HEK293T (cell line): ENCODE data around the gene MORN5.

Experiments used
- ARNT ChIP-seq: fragments of 450-650 bp; IDR thresholded peaks from 2 replicates; pipeline ENCODE4 v1.6.1; 2017; ENCODE audit warnings: mild to moderate bottlenecking
- BHLHE40 ChIP-seq: fragments of 450-650 bp; IDR thresholded peaks from 2 replicates; pipeline ENCODE4 v1.6.1; 2016; ENCODE audit warnings: mild to moderate bottlenecking, moderate library complexity, borderline replicate concordance
- ELF4 ChIP-seq: fragments of 450-650 bp; IDR thresholded peaks from 2 replicates; pipeline ENCODE4 v1.6.1; 2017; ENCODE audit warnings: antibody characterized with exemption
- FOXA1 ChIP-seq: fragments of 450-650 bp; IDR thresholded peaks from 2 replicates; pipeline ENCODE4 v1.6.1; 2016; ENCODE audit warnings: mild to moderate bottlenecking
- FOXM1 ChIP-seq: fragments of 450-650 bp; IDR thresholded peaks from 2 replicates; pipeline ENCODE4 v1.6.1; 2017; ENCODE audit warnings: mild to moderate bottlenecking, borderline replicate concordance
- HDGF ChIP-seq: fragments of 450-650 bp; IDR thresholded peaks from 2 replicates; pipeline ENCODE4 v1.6.1; 2017; ENCODE audit warnings: antibody characterized with exemption, borderline replicate concordance
- SP1 ChIP-seq: fragments of 450-650 bp; IDR thresholded peaks from 2 replicates; pipeline ENCODE4 v1.6.1; 2017
- SUZ12 ChIP-seq: fragments of 450-650 bp; IDR thresholded peaks from 2 replicates; pipeline ENCODE4 v1.6.1; 2016; ENCODE audit warnings: mild to moderate bottlenecking
- TARDBP ChIP-seq: fragments of 450-650 bp; IDR thresholded peaks from 2 replicates; pipeline ENCODE4 v1.6.1; 2016
- ZNF384 ChIP-seq: fragments of 450-650 bp; IDR thresholded peaks from 2 replicates; pipeline ENCODE4 v1.6.1; 2016

DNA sequence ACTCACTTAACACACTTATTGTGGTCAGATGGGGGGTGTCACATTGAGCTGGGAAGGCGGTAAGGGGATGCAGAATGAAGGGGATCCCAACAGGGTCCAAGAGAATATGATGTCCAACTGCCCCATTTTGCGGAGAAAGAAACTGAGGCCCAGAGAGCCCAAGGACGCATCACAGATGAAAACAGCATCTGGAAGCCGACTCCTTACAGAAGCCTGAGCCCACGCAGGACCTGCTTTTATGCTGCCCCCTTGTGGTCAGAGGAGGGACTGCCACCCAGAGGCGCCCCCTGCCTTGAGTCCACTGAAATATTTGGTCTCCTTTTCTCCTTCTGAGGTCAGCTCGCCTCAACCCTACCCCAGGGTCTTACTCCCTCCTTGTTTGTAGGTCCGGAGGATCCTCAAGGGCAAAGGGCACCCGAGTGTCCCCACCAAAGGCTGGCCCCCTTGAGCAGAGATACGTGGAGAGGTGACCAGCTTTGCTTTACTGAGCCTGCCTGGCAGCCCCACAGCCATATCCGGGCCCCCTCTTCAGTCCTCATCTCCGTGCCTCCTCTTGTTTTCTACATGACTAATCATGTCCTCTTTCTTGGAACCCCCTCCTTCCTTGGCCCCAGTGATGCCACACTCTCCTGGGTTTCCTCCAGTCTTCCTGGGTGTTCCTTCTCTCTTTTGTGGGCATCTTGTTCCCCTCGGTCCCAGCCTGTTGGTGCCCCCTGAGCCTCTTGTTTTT is 36.6 kb upstream of the MORN5 start:
- no peak for TF ChIP-seq BHLHE40
- TF ChIP-seq FOXM1 = no peak
- TF ChIP-seq ZNF384 = no peak
- no peak for TF ChIP-seq SUZ12
- no peak for TF ChIP-seq ARNT
- no peak for TF ChIP-seq FOXA1
- TF ChIP-seq TARDBP = no peak
- TF ChIP-seq ELF4 = no peak
- no peak for TF ChIP-seq SP1
- no peak for TF ChIP-seq HDGF
